Hypothalamus (tissue), 51 donors: ENCODE data around the gene ST6GALNAC1.

ENCODE experiments used
- DNase-seq, 51 donors: peaks; one replicate each; lab custom pipeline; 2025; lab: John Stamatoyannopoulos, UW

Gene ST6GALNAC1

GRCh38 chr17:76643553-76644148, at the start of gene ST6GALNAC1:
ST6GALNAC1 (minus strand) TSS chr17:76643757; CDS start chr17:76643638, 119 bp downstream.
- no peak for DNase-seq

DNA sequence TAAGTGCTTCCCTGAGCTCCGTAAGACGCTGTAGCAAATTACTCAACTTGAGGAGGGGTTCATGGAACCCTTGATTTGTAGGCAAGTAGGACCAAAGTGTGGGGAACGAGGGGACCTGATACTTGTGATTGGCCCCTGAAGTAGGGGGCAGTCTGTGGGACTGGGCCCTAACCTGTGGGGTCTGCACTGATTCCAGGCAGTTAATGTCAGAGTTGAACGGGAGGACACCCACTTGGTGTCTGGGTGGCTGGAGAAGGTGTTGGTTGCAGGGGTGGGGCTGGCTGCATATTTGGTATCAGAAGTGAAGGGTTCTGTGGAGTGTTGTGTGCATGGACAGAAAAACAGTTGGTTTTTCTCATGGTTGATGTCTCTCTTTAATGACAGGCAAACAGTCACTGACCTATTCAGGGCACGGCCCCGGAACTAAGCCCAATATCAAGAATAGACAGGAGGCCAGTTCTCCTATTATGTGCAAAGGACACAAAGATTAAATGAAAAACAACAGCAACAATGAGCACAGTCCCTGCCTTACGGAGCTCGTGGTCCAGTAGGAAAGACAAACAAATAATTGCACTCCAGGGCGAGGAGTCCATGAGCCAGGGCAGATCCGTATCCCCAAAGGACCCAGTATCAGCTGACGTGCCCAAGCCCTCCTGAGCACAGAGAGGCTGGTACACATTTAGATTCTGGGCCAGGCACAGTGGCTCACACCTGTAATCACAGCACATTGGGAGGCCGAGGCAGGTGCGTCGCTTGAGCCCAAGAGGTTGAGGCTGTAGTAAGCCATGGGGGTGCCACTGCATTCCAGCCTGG, 48.0 kb upstream of the ST6GALNAC1 start:
- DNase-seq, result no peak

DNA sequence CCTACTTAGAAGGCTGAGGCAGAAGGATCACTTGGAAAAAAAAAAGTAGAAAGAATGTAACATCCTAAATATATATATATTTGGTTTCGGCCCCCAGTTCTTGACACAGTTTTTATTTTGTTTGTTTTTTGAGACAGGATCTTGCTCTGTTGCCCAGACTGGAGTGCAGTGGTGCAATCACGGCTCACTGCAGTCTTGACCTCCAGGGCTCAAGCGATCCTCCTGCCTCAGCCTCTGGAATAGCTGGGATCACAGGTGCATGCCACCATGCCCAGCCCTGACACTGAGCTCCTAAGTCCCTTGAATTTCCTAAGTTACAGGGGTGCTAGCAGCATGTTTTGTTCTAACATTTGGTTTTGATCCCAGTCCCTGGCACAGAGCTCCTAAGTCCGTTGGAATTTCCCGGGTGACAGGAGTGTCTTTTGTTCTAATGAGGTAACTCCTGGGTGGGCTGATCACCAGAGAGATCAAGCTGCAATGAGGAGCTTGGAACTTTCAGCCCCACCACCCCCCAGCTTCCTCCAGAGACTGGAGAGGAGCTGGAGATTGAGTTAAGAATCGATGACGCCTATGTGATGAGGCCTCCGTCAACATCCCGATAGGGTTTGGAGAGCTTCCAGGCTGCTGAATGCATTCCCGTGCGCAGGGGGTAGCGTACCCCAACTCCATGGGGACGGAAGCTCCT, 47.2 kb upstream of the ST6GALNAC1 start:
- no peak for DNase-seq

GRCh38 chr17:76689859-76690258, 46.3 kb upstream of the ST6GALNAC1 start:
- DNase-seq, result no peak

- DNase-seq, result peak in 7 of 51 donors; percentile 19 to 69 (median 29)
These were observed 44.6 kb upstream of the ST6GALNAC1 start for GRCh38 chr17:76688165-76688622.

DNA sequence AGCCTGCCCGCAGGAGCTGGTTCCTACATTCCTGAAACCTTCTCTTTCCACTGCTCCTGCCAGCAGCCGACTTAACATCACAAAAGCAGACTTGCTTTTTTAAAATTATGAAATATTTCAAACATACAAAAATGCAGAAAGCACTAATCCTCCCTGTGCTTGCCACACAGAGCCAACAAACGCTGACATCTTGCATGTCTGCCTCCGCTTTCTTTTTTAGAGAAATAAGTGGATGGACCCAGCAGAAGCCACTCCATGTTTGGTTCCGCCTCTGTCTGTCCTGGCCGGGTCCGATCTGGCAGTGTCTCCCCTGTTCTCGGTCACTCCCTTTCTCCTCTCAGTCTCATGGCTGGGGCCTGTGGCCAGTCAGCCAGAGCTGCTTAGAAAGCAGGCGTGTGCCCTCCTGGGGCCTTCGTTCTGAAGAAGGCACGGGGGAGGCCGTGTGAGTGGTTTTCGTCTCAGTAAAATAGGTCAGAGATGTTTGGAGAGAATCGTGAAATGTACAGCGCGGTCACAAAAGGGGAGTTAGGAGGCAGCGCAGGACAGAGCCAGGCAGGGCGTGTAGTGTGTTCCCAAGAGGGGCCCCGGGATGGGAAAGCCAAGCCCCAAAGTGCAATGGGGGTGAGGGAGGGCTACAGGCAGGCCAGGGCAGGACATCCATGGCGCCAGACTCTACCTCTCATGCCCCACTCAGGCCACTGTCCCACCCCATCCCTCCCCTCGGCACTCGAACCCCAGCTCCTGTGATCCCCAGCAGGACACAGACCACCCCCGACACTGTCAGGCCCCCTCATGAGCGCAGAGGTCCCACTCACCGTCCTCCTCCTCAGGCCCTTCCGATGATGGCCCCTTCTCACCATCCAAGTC, 44.0 kb upstream of the ST6GALNAC1 start:
- peak in 15 of 51 donors; percentile 16 to 56 (median 43) for DNase-seq

- DNase-seq, result peak in 1 of 51 donors; percentile 42
These were observed 43.2 kb upstream of the ST6GALNAC1 start for GRCh38 chr17:76686538-76687297.

GRCh38 chr17:76685846-76686245, 42.3 kb upstream of the ST6GALNAC1 start:
- DNase-seq, result no peak

GRCh38 chr17:76685366-76685765, 41.8 kb upstream of the ST6GALNAC1 start:
- DNase-seq, result no peak

DNA sequence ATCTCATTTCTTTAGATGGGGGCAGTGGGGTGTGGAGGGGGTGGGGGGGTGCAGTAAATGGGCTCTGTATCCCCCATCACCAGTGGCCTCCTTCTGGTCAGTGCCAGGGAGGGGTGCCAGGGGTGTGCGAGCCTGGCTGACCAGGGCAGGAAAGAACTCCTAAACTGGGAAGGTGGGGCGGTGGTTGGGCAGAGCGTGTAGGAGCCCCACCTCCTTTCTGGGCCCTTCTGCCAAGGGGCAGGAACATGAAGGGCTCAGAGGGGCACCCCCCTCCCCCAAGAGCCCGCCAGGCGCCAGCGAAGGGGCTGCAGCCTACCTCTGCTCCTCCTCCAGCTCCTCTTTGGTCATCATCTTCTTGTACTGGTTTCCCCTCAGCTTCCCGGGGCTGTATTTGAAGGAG, 41.2 kb upstream of the ST6GALNAC1 start:
- no peak for DNase-seq

GRCh38 chr17:76683921-76684745, 40.6 kb upstream of the ST6GALNAC1 start:
- DNase-seq, result no peak

GRCh38 chr17:76683011-76683755, 39.6 kb upstream of the ST6GALNAC1 start:
- DNase-seq, result no peak

DNA sequence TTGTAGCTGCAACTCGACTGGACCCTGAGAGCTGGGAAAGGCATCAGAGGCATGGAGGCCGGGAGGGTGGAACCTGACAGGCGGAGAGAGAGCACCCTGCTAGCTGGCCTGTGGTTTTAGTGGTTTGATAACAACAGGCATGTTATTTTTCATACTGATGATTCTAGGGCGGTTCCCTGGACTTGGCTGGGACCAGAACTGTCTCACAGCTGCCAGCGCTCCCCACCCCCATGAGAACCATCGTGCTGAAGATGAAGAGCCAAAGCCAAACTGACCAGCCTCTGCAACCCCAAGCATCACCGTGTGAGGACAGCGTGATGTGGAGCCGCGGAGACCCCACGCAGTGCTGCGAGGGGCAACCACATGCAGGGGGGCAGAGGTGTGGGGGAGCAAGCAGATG, 38.7 kb upstream of the ST6GALNAC1 start:
- no peak for DNase-seq

GRCh38 chr17:76681222-76682137, 37.9 kb upstream of the ST6GALNAC1 start:
- DNase-seq, result peak in 32 of 51 donors; percentile 12 to 75 (median 42)

- no peak for DNase-seq
These were observed 35.7 kb upstream of the ST6GALNAC1 start for GRCh38 chr17:76679239-76679638.

DNA sequence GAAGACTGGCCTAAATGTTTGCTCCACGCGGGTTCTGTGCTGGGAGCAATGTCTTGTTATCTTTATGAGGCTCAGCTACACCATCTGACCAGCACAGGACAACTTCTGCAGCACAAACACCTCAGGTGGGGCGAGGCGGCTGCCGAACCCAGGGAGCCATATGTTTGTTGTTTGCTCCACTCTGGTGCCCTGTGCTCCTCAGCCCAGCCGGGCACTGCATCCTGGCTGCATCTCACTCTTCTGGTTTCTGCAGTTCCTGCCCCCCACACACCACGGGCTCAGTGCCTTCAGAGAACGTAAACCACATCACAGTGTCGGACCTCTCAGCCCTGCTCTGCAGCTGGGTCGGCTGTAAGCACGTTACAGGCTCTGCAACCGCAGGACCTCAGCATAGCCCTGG, 34.8 kb upstream of the ST6GALNAC1 start:
- DNase-seq, result no peak

GRCh38 chr17:76677406-76677805, 33.8 kb upstream of the ST6GALNAC1 start:
- no peak for DNase-seq
